Activated CD4-positive, CD25-positive, alpha-beta regulatory T cell treated with anti-CD3 and anti-CD28 coated beads, Interleukin-2, amount 50 U/mL, for 16 hours (primary cell): ENCODE results near the gene MKRN2OS.

Experiments
- DNase-seq: peaks from one replicate; pipeline ENCODE4 v3.0.0-alpha.2; 2020; ENCODE audit warnings: low read depth, low spot score

The MKRN2OS gene

GRCh38 chr3:12545473-12545791 is at the start of gene MKRN2OS:
MKRN2OS (minus strand) TSS chr3:12545499; CDS start chr3:12545464, 35 bp downstream.
- DNase-seq, result no peak

- DNase-seq, result no peak
These were observed 48.2 kb upstream of the MKRN2OS start for GRCh38 chr3:12593473-12593872.

- DNase-seq, result no peak
These were observed 46.9 kb upstream of the MKRN2OS start for GRCh38 chr3:12591997-12592715.

- no peak for DNase-seq
These were observed 46.2 kb upstream of the MKRN2OS start for GRCh38 chr3:12591456-12591855.

GRCh38 chr3:12590096-12590495 is 44.8 kb upstream of the MKRN2OS start:
- no peak for DNase-seq

GRCh38 chr3:12588039-12589009 is 43.0 kb upstream of the MKRN2OS start:
- no peak for DNase-seq

- DNase-seq, result no peak
These were observed 41.1 kb upstream of the MKRN2OS start for GRCh38 chr3:12586403-12586802.

GRCh38 chr3:12585970-12586369 is 40.7 kb upstream of the MKRN2OS start:
- DNase-seq, result no peak

- no peak for DNase-seq
These were observed 39.9 kb upstream of the MKRN2OS start for GRCh38 chr3:12585181-12585580.

GRCh38 chr3:12584083-12584482 is 38.8 kb upstream of the MKRN2OS start:
- DNase-seq, result no peak

GRCh38 chr3:12583280-12583679 is 38.0 kb upstream of the MKRN2OS start:
- no peak for DNase-seq

GRCh38 chr3:12582730-12583129 is 37.4 kb upstream of the MKRN2OS start:
- DNase-seq, result no peak

GRCh38 chr3:12579905-12580304 is 34.6 kb upstream of the MKRN2OS start:
- DNase-seq, result no peak

- DNase-seq, result no peak
These were observed 34.2 kb upstream of the MKRN2OS start for GRCh38 chr3:12579456-12579855.

- DNase-seq, result no peak
These were observed 33.4 kb upstream of the MKRN2OS start for GRCh38 chr3:12578742-12579141.

GRCh38 chr3:12577379-12577778 is 32.1 kb upstream of the MKRN2OS start:
- DNase-seq, result no peak

GRCh38 chr3:12574661-12575060 is 29.4 kb upstream of the MKRN2OS start:
- DNase-seq, result no peak

GRCh38 chr3:12574131-12574530 is 28.8 kb upstream of the MKRN2OS start:
- DNase-seq, result no peak

GRCh38 chr3:12571986-12572385 is 26.7 kb upstream of the MKRN2OS start:
- no peak for DNase-seq

- no peak for DNase-seq
These were observed 24.5 kb upstream of the MKRN2OS start for GRCh38 chr3:12569836-12570235.

GRCh38 chr3:12568747-12569146 is 23.4 kb upstream of the MKRN2OS start:
- no peak for DNase-seq

- DNase-seq, result no peak
These were observed 21.7 kb upstream of the MKRN2OS start for GRCh38 chr3:12566976-12567375.

- DNase-seq, result no peak
These were observed 17.2 kb upstream of the MKRN2OS start for GRCh38 chr3:12562451-12562850.
